ENCODE data around the gene DGKQ.

DGKQ gene, protein sequence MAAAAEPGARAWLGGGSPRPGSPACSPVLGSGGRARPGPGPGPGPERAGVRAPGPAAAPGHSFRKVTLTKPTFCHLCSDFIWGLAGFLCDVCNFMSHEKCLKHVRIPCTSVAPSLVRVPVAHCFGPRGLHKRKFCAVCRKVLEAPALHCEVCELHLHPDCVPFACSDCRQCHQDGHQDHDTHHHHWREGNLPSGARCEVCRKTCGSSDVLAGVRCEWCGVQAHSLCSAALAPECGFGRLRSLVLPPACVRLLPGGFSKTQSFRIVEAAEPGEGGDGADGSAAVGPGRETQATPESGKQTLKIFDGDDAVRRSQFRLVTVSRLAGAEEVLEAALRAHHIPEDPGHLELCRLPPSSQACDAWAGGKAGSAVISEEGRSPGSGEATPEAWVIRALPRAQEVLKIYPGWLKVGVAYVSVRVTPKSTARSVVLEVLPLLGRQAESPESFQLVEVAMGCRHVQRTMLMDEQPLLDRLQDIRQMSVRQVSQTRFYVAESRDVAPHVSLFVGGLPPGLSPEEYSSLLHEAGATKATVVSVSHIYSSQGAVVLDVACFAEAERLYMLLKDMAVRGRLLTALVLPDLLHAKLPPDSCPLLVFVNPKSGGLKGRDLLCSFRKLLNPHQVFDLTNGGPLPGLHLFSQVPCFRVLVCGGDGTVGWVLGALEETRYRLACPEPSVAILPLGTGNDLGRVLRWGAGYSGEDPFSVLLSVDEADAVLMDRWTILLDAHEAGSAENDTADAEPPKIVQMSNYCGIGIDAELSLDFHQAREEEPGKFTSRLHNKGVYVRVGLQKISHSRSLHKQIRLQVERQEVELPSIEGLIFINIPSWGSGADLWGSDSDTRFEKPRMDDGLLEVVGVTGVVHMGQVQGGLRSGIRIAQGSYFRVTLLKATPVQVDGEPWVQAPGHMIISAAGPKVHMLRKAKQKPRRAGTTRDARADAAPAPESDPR

DNA sequence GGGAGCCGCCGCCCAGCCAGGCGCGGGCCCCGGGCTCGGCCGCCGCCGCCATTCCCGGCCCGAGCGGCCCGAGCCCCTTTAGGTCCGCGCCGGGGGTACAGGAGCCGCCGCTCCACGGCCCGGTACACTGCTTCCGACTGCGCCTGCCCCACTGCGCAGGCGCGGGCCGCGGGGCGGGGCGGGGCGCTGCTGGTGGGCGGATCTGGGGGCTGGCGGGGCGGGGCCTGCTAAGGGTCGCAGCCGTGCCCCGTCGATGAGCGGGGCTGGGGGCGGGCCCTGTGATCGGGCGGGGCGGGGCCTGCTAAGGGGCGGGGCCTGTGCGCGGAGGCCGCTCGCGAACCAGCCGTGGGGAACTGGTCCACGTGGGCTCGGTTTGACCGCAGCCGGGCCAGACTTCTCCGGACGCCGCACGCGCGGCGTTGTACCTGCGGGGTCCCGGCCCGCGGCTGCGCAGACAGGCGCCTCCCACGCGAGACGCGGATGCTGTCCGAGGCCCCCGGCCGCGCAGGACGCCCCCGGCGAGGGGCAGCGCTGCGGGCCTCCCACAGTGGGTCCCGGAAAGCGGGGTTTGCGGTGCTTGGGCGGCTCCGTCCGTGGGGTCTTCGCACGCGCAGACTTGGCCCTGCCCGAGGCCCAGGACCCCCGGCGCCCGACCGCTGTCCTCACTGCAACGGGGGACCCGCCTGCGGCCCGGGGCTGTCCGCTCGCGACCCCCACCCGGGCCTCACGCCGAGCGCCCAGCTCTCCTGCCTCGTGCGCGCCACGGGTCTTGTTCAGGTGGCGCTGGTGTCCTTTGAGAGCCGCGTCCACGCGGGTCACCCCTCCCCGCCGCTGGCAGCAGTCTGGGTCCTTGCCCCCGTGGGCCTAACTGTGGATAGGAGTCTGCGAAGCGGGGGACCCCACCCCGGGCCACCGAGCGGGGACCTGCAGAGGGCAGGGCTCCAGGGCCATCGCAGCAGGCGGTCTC is at the start of gene DGKQ:
DGKQ (minus strand) TSS at position 139 of the 967 bp plus-strand sequence; CDS start at position 52, 87 bp downstream.
- in situ Hi-C loops (cut with HindIII; ENCODE audit: low sequenced_read_pairs) = loop anchor here (10.0 kb wide), 1 partner anchor 81 kb away; no protein-coding TSS in a partner anchor

DNA sequence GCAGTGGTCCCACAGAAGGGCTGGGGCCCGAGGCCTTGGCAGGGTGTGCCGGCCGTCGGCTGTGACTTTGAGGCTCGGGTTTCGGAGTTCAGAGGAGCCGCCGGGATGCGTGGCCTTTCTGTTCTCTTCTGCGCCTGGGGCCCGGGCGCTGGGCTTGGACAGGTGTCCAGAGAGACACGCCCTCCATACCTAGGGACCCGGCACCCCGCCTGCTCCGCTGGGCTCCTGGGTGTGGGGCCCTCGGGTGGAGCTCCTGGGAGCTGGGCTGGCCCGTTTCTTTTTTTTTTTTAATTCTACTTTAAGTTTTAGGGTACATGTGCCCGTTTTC is 49.3 kb upstream of the DGKQ start:
- in situ Hi-C loops (cut with HindIII; ENCODE audit: low sequenced_read_pairs) = no loop called here

DNA sequence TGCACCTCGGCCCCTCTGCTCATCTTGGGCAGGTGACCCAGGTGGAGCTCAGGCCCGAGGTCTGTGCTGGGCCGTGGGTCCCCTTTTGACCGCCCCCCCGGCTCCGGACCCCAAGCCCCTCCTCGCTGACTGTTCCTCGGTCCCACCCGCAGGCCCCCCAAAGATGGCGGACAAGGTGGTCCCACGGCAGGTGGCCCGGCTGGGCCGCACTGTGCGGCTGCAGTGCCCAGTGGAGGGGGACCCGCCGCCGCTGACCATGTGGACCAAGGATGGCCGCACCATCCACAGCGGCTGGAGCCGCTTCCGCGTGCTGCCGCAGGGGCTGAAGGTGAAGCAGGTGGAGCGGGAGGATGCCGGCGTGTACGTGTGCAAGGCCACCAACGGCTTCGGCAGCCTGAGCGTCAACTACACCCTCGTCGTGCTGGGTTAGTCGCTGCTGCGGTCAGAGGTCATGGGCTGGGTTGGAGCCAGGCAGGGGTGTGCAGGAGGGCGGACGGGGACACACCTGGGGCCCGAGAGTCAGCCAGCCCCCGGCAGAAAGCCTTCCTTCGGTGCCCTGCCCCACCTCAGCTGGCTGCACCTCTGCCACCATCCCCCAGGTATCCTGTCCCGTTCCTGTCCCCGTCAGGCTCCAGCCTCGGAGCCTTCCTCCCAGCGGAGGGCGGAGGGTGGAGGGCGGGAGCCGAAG is 48.8 kb upstream of the DGKQ start:
- in situ Hi-C loops (cut with HindIII; ENCODE audit: low sequenced_read_pairs) = no loop called here

DNA sequence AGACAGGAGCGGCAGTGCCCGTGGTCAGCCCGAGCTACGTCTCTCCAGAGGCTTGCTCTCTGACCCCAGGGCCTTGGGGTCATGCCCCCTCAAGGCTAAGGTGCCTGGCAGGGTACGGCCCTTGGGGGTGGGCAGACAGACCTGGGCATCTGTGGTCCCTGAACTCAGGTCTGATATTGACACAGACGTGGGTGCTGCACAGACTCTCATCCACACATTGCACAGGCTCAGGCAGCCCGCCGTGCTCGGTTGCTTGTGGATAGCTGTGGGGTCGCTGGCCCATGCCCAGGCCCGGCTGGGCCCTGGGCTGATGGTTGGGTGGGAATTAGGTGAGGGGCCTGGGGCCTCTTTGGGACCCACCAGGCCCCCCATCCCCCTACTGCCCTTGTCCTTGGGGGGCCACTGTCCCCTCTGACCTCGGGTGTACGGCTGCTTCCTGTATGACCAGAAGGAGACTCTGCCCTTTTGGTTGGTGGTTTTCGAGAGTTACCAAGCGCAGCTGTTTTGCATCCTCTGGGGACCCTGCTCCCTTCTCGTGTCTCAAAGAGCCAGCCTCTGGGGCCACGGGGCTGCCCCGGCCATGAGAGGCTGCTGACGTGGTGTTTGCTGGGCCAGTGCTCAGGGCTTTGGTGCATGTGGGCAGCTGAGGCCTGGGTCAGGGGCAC is 48.1 kb upstream of the DGKQ start:
- in situ Hi-C loops (cut with HindIII; ENCODE audit: low sequenced_read_pairs) = no loop called here

DNA sequence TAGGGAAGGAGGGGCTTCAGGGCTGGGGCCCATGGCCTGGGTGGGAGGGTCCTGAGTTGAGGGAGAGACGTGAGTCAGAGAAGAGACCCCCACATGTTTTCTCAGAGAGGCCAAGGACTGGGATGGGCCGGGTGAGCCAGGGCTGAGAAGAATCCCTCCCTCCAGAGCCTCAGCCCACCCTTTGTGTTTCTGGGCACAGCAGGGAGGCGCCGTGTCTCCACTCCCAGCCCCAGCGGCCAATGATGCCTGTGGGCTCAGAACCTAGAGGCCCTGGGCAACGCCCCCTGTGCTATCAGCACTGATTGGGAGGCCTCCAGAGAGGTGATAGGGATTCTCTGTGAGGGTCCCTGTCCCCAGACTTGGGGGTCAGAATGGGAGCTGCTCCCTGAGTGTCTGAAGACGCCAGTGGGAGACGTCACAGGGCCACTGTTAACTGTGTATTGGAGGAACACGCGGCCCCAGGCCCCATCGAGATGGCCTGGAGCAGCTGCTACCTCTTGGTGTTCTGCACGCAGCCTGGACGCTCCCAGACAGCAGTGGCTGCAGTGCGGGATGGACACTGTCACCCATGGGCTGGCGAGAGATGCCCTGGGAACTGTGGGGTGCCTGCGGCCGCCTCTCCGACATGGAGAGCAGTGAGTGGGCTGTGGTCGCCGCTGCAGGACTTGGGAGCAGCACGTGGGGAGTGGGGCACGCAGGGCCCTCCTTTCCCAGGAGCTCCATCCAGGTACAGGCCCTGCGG is 46.5 kb upstream of the DGKQ start:
- in situ Hi-C loops (cut with HindIII; ENCODE audit: low sequenced_read_pairs) = no loop called here

DNA sequence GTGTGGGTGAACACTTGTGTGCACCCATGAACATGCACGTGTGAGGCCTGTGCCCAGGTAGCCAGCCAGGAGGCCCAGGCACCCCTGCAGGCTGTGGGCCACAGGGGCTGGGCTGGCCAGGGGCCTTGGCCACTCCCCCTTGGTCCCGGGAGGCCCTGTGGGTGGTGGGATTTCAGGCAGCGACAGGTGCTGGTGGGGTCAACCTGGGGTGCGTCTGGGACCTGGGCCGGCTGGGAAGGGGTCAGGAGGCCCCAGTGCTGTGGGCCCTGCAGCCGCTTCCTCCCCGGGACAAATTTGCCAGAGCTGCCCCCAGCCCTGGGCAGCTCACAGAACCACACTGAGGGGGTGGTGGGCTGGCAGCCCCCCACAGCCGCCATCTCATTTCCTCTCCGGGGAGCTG is 46.0 kb upstream of the DGKQ start:
- in situ Hi-C loops (cut with HindIII; ENCODE audit: low sequenced_read_pairs) = no loop called here

DNA sequence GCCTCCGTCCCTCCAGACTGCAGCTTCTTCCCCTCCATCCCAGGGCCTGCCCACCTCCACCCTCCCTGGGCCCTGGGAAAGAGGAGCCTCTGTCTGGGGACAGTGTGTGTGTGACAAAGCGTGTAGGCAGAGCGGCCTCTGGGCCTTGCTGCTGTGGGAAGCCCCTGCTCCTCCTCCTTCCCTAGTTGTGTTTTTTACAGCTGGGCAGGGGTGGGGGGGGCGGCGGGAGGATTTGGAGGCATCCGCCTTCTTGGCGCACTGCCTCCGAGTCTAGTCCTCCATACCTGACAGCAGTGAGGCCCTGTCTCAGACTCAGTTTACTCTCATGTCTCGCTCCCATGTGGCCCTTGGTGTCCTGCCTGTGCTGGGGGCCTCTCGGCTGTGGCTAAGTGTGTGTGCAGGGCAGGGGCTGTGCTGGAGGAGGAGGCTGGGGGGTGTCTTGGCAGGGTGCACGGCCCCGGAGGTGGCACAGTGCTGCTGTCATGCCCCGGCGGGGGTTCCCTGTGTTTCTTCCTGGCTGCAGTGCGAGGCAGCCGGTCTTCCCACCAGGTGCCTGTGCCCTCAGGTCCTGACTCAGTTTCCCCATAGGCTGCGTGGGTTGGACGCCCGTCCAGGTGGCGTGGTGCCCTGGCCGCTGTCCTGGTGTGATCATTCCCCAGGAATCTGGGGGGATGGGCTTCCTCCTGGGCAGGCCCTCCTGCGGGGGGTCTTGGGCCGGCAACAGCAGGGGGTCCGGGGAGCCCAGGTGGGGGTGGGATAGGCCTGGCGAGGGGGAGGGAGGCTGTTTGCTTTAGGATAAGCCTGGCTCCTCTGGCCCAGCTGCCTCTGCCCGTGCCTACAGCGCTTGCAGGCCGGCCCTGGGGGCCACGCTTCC is 45.0 kb upstream of the DGKQ start:
- in situ Hi-C loops (cut with HindIII; ENCODE audit: low sequenced_read_pairs) = no loop called here

DNA sequence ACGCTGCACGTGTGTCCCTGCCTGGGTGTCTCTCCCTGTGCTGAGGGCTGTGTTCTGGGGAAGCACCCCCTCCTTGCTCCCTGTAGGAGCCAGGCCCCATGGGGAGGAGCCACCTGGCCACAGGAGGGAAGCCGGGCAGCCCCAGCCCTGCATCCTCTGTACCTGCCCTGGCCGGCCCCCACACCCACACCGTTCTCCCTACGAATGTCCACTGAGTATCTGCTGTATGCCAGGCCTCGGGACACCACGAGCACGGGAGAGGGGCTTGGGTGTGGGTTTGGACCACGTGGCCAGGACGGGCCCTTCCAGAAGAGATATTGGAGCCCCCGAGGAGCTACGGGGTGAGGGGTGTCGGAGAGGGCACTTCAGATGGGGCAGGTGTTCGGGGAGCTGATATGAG is 44.3 kb upstream of the DGKQ start:
- in situ Hi-C loops (cut with HindIII; ENCODE audit: low sequenced_read_pairs) = no loop called here

DNA sequence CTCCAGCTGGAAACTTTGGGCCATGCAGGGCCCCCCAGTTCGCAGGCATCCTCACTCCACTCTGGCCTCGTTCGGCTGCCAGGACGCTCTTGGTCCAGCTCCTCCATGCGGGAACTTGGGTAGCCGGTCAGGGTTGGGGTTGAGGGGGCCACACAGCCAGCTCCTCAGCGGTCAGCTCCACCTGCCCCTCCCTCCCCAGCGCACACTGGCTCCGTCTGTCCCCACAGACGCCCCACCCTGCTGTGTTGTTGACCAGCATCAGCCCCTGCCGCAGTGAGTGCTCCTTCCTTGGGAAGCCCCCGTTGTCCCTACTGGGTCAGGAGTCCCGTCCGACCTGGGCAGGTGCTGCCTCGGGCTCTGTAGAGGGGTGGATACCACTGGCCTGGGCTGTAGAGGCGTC is 43.8 kb upstream of the DGKQ start:
- in situ Hi-C loops (cut with HindIII; ENCODE audit: low sequenced_read_pairs) = no loop called here

DNA sequence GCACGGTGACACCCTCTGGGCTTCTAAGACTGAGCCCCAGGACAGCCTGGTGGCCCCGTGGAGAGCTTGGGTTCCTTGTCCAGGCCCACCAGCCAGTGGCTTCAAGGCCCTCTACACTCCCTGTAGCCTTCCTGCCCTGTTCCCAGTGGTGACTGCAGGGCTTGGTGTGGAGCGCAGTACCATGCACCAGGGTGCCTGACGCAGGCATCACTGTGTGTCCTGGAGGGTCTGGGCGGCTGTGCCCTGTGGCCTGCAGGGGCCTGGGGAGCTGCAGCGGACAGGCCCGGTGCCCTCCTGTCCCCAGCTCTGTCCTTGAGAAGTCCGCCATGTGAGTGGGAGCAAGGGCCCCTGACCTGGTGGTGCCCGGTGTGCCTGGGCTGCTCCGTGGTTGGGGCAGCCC is 42.4 kb upstream of the DGKQ start:
- in situ Hi-C loops (cut with HindIII; ENCODE audit: low sequenced_read_pairs) = no loop called here

DNA sequence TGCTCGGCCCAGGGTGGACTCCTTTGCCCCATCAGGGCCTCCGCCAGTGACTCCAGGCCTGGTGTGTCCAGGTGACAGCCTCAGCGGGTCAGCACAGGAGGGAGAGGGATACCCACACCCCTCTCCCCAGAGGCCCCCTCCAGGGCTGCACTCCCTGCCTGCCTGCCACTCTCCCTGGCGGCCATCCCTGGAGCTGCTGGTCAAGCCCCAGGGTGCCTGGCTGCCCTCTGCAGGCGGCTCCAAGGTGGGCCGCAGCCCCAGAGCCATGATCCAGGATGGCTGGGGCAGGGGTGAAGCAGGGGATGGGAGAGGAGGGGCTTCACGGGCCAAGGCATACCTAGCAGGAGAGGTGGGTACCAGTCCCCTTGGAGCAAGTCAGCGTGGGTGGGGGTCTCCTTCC is 41.8 kb upstream of the DGKQ start:
- in situ Hi-C loops (cut with HindIII; ENCODE audit: low sequenced_read_pairs) = no loop called here

DNA sequence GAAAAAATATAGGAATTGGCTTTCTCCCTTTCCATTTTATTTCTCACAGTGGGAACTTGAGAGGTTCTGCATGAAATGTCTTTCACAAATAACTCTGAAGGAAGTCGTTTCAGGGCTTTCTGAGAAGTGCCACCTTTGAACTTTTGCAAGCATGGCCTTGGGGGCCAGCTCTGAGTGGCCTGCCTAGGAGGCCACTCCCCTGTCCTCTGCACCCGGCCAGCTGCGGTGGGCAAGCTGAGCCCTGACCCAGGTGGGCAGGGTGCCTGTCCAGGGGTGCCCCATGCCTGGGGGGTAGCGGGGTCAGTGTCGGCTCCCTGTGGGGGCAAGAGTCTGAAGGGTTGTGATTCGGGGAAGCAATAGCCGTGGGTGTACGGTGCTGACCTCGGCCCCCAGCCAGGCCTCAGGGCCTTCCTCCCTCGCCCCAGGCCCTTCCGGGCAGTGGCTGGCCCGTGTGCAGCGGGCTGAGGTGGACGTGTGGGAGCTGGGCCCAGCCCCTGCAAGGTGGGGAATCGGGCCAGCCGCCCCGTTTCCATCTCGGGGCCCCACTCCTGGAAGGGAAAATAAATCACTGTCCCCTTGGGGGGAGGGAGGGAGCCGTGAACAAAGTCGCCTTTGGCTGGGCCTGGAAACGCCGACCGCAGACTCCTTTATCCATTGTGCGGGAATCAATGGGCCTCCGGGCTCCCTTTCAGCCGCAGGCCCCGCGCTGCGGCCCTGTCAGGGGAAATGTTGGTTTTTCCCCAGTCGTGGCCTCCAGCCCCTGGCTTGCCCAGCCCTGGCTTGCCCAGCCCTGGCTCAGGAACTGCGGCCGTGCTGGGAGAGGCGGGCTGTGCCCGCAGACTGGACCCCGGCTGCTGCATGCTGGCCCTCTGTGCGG is 41.2 kb upstream of the DGKQ start:
- in situ Hi-C loops (cut with HindIII; ENCODE audit: low sequenced_read_pairs) = no loop called here

DNA sequence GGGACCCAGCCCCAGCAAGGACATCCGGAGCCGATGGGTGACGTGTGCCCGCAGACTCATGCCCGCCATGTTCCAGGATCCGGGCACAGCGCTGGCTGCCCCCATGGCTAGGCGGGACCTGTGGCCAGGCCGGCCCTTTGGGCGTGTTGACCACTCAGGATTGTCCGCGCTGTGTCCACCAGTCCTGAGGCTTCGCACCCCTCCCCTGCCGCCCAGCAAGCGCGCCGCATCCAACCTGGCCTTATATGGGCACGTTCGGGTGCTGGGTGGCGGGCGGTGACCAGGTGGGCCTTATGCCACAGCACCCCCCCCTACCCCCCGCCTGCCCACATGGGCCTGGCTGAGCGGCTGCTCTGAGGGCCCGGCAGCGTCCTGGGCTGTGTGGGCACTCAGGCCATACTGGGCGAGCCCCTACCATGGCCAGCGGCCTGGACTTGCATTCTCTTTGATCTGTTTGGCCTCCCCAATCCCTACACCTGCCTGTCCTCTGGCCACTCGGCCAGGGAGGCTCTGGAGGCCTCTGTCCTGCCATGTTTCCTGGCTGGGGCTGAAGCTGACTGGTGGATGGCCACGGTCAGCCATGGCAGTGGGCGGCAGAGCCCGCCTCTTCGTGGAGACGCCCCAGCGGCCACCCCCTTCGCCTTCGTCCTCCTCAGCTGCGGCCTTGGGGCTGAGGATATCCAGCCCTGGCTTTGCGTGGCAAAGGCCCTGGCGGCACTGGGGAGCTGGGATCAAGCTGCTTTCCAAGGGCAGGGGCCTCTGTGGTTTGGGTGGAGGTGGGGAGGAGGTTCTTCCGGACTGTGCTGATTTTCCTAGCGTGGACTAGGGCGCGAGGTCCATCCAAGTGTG is 40.1 kb upstream of the DGKQ start:
- in situ Hi-C loops (cut with HindIII; ENCODE audit: low sequenced_read_pairs) = no loop called here

DNA sequence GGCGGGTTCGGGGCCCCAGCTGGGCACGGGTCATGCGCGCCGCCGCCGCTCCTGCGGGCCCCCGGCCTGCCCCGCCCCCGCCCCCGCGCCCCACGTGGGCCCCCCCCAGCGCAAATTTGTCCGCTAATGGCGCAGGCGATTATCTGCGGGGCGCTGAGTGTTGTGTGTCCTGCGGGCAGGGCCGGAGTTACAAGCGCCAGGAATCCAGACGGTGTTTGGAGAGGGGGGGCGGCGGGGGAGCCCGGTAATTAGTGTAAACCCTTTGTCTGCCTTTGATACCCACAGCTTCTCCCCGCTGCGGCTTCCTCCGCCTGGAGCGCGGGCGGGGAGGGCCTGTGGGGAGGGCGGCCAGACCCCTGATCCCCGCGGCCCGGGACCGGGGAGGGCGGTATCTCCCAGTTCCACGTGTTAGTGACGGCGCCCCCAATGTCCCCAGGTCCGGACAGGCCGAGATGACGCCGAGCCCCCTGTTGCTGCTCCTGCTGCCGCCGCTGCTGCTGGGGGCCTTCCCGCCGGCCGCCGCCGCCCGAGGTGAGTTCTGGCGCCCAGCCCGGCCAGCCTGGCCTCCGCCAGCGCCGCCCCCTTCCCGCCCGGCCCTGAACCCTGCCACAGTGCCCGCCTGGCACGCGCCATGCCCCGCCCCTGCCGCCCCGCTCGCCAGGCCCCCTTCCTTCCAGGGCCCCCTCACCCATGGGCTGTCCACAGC is 38.8 kb upstream of the DGKQ start:
- in situ Hi-C loops (cut with HindIII; ENCODE audit: low sequenced_read_pairs) = no loop called here

DNA sequence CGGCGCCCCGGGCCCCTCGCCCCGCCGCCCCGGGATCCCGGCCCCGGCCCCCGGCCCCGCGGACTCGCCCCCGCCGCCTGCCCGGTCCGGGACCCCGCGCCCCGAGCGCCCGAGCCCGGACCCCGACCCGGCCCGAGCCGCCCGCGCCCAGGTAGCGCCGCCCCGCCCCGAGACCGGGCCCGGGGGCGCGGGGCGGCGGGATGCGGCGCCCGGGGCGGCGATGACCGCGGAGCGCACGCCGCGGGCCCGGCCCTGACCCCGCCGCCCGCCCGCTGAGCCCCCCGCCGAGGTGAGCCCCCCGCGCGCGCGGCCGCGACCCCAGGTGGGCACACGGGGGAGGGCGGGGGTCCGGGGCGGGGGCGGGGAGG is 38.3 kb upstream of the DGKQ start:
- in situ Hi-C loops (cut with HindIII; ENCODE audit: low sequenced_read_pairs) = no loop called here

All from DLD1 (cell line).